Astrocyte (in vitro differentiated cells and primary cell): Measurements from ENCODE around the gene TSPEAR.

Experiments
- EZH2 ChIP-seq: IDR thresholded peaks from 2 replicates; pipeline ENCODE4 v1.6.1; 2012; ENCODE audit warnings: mild to moderate bottlenecking, low read length, inconsistent platforms; ENCODE audit not compliant: insufficient read depth
- TF ChIP-seq, protein P1 (sequence below): IDR thresholded peaks from 2 replicates; pipeline ENCODE4 v1.5.1; 2011; ENCODE audit warnings: low read depth, mild to moderate bottlenecking, inconsistent platforms, low read length, moderate library complexity; ENCODE audit not compliant: insufficient read depth

DNA sequence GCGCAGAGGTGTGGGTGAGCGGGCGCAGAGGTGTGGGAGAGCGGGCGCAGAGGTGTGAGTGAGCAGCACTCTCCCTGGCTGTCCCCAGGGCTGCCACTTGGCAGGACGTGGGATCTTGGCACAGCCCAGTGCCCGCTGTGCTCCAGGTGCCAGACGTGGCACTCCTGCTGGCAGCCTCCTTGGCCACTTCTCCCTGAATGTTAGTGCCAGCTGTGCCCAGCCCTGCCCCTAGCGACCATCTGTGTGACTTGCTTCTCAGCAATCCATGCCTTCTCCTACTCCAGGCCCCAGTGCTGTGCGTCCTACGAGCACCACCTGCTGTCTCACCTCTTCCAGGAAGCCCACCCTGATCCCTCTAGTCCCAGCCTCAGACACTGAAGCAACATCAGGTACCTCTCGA is 201.8 kb downstream of the TSPEAR start:
- TF ChIP-seq, protein P1, sequence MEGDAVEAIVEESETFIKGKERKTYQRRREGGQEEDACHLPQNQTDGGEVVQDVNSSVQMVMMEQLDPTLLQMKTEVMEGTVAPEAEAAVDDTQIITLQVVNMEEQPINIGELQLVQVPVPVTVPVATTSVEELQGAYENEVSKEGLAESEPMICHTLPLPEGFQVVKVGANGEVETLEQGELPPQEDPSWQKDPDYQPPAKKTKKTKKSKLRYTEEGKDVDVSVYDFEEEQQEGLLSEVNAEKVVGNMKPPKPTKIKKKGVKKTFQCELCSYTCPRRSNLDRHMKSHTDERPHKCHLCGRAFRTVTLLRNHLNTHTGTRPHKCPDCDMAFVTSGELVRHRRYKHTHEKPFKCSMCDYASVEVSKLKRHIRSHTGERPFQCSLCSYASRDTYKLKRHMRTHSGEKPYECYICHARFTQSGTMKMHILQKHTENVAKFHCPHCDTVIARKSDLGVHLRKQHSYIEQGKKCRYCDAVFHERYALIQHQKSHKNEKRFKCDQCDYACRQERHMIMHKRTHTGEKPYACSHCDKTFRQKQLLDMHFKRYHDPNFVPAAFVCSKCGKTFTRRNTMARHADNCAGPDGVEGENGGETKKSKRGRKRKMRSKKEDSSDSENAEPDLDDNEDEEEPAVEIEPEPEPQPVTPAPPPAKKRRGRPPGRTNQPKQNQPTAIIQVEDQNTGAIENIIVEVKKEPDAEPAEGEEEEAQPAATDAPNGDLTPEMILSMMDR, result no peak
- TF ChIP-seq EZH2, result no peak
